Astrocyte of the spinal cord (primary cell): ENCODE results near the gene NAA60.
"Not testable (repeated sequence)": the region's sequence is repeated elsewhere in the genome, so short reads cannot be mapped to it uniquely, and the experiment has no call there.

Source experiments
- DNase-seq: peaks from one replicate; pipeline ENCODE4 v3.0.0; 2011; ENCODE audit warnings: low read depth, low spot score
- H3K4me3 ChIP-seq: 2 replicates; pipeline ENCODE4 v1.5.1; 2011; ENCODE audit warnings: low read depth, mild to moderate bottlenecking, low read length, moderate library complexity
- in situ Hi-C: cut with HindIII; loops from 2 replicates; pipeline ENCODE4 v1.10.0; 2017; ENCODE audit warnings: low sequenced_read_pairs
- TF ChIP-seq, protein P1 (sequence below): IDR thresholded peaks from 2 replicates; pipeline ENCODE4 v1.5.1; 2012; ENCODE audit warnings: low read depth, mild to moderate bottlenecking, low read length, inconsistent platforms

NAA60 gene

GRCh38 chr16:3523281-3523680, 79.8 kb downstream of the NAA60 start:
- TF ChIP-seq, protein P1, sequence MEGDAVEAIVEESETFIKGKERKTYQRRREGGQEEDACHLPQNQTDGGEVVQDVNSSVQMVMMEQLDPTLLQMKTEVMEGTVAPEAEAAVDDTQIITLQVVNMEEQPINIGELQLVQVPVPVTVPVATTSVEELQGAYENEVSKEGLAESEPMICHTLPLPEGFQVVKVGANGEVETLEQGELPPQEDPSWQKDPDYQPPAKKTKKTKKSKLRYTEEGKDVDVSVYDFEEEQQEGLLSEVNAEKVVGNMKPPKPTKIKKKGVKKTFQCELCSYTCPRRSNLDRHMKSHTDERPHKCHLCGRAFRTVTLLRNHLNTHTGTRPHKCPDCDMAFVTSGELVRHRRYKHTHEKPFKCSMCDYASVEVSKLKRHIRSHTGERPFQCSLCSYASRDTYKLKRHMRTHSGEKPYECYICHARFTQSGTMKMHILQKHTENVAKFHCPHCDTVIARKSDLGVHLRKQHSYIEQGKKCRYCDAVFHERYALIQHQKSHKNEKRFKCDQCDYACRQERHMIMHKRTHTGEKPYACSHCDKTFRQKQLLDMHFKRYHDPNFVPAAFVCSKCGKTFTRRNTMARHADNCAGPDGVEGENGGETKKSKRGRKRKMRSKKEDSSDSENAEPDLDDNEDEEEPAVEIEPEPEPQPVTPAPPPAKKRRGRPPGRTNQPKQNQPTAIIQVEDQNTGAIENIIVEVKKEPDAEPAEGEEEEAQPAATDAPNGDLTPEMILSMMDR, result no peak
- in situ Hi-C loops, result no loop called here
- no peak overlapping the region for H3K4me3 ChIP-seq
- no peak for DNase-seq

DNA sequence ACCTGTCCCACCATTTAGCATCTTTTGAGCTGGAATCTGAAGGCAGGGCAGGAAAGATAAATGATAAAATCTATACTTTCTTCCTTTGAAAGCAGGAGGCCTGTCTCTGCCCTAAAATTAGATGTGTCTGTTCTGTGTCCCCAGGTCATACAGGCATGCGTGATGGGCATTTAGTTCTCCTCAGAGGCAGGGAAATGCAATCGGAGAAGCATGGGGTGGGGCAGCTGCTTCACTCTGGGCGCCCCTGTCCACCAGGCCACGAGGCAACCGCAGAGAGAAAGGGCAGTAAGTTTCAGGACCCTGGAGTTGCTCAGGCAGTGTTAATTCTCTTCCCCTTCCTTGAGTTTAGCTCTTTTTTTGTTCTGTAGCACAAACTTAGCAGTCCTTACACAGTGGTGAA, 82.5 kb downstream of the NAA60 start:
- in situ Hi-C loops, result no loop called here
- TF ChIP-seq, protein P1, result no peak
- no peak overlapping the region for H3K4me3 ChIP-seq
- DNase-seq, result no peak

DNA sequence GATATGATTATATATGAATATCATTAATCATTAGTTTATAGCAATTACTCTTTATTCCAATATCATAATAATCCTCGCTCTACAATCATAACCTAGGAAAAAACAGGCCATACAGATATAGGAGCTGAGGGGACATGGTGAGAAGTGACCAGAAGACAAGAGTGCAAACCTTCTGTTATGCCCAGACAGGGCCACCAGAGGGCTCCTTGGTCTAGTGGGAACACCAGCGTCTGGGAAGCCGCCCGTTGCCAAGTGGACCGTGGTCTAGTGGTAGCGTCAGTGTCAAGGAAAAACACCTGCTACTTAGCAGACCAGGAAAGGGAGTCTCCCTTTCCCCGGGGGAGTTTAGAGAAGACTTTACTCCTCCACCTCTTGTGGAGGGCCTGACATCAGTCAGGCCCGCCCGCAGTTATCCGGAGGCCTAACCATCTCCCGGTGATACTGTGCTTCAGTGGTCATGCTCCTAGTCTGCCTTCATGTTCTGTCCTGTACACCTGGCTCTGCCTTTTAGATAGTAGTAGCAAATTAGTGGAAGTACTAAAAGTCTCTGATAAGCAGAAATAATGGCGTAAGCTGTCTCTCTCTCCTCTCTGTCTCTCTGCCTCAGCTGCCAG, 83.8 kb downstream of the NAA60 start:
- in situ Hi-C loops, H3K4me3 ChIP-seq: not testable (repeated sequence)
- DNase-seq, result peak; percentile 52
- TF ChIP-seq, protein P1, result peak; percentile 60

GRCh38 chr16:3528406-3528805, 84.9 kb downstream of the NAA60 start:
- no peak overlapping the region for H3K4me3 ChIP-seq
- in situ Hi-C loops, result no loop called here
- TF ChIP-seq, protein P1, result no peak
- no peak for DNase-seq

- TF ChIP-seq, protein P1, result no peak
- in situ Hi-C loops, result no loop called here
- no peak for DNase-seq
- no peak overlapping the region for H3K4me3 ChIP-seq
These were observed 85.7 kb downstream of the NAA60 start for GRCh38 chr16:3529175-3529574.

- in situ Hi-C loops, result no loop called here
- TF ChIP-seq, protein P1, result no peak
- no peak overlapping the region for H3K4me3 ChIP-seq
- DNase-seq, result no peak
These were observed 87.0 kb downstream of the NAA60 start for GRCh38 chr16:3530371-3530914.
